Esophagus muscularis mucosa (tissue), 4 donors: ENCODE measurements around the gene PRPF38A. TPM values are rescaled to one million over a fixed set of nuclear protein-coding genes. Genes with fewer than 3 reads are reported as not detected.

Source experiments
- DNase-seq: peaks from one replicate; pipeline ENCODE4 v3.0.0-alpha.2; 2017; ENCODE audit errors: extremely low spot score
- H3K27ac ChIP-seq, 4 donors: fragments of 200-600 bp; sonication (generic); replicated peaks in 1 of 4; 1 replicate in 3 of 4; 2 replicates in 1 of 4; pipeline ENCODE4 v1.5.1; 2016 to 2019; ENCODE audit warnings: mild to moderate bottlenecking in 1 of 4
- H3K27me3 ChIP-seq, 4 donors: fragments of 200-600 bp; sonication (generic); one replicate each; pipeline versions ENCODE4 v1.5.1 to v1.6.0; 2016 to 2019
- H3K36me3 ChIP-seq, 4 donors: fragments of 200-600 bp; sonication (generic); one replicate each; pipeline ENCODE4 v1.5.1; 2016 to 2019
- H3K4me1 ChIP-seq, 4 donors: fragments of 200-600 bp; sonication (generic); one replicate each; pipeline ENCODE4 v1.5.1; 2016 to 2019
- H3K4me3 ChIP-seq, 4 donors: fragments of 200-600 bp; sonication (generic); 1 replicate in 2 of 4; 2 replicates in 2 of 4; pipeline ENCODE4 v1.5.1; 2016 to 2019; ENCODE audit warnings: mild to moderate bottlenecking in 4 of 4, moderate library complexity in 1 of 4
- H3K9me3 ChIP-seq, 4 donors: fragments of 200-600 bp; sonication (generic); 1 replicate in 3 of 4; 2 replicates in 1 of 4; pipeline ENCODE4 v1.5.1; 2016 to 2019
- CTCF ChIP-seq, 3 experiments: fragments of 200-600 bp in 2 of 3; fragments of 450-650 bp in 1 of 3; sonication (generic) in 2 of 3; IDR thresholded peaks; one replicate each; pipeline ENCODE4 v1.5.1; 2017 to 2019; ENCODE audit warnings: antibody characterized with exemption in 3 of 3, mild to moderate bottlenecking in 2 of 3, moderate library complexity in 1 of 3
- EP300 ChIP-seq: sonication (generic); formaldehyde crosslinking; IDR thresholded peaks from one replicate; pipeline ENCODE4 v1.6.1; 2017; ENCODE audit warnings: antibody characterized with exemption
- POLR2A ChIP-seq: fragments of 450-650 bp; IDR thresholded peaks from one replicate; pipeline ENCODE4 v1.6.1; 2017; ENCODE audit warnings: antibody characterized with exemption, moderate library complexity, mild to moderate bottlenecking, low read depth
- POLR2AphosphoS5 ChIP-seq, 2 donors: sonication (generic); formaldehyde crosslinking; IDR thresholded peaks; one replicate each; pipeline ENCODE4 v1.6.1; 2017; ENCODE audit warnings: antibody characterized with exemption in 2 of 2
- WGBS: methylation state at CpG from one replicate; pipeline ENCODE4 v1.1.5; 2018; 5-methylcytosine and 5-hydroxymethylcytosine counted together
- intact Hi-C: fragments of 100-400 bp; cut with DNase I; formaldehyde crosslinking; loops from one replicate; pipeline ENCODE4 v1.15.1; 2023
- total RNA-seq, 4 donors: library from RNA; depleted of rRNA; stranded (reverse); fragments of >200 nt; gene quantifications; one replicate each; pipeline versions ENCODE4 v1.1.0 to v1.2.1, GENCODE V29; 2016

The PRPF38A gene
- total RNA-seq, 4 donors from 2014 or later: 10.9 to 21.7 (median 13.7) TPM

GRCh38 chr1:52423055-52423454 lies 18.7 kb downstream of the PRPF38A start:
- no peak overlapping the region for H3K4me3 ChIP-seq
- H3K27ac ChIP-seq: no peak overlapping the region
- intact Hi-C loops: no loop called here
- TF ChIP-seq POLR2A (no peak), EP300 (no peak), CTCF (IDR thresholded peaks at IDR 0.05) (no peak), POLR2AphosphoS5 (IDR thresholded peaks at IDR 0.05) (no peak)
- no peaks in the 10 kb centered on the region for H3K9me3 ChIP-seq
- H3K4me1 ChIP-seq: peaks cover 0 to 2% (median 0%) of the 10 kb centered on the region in 4 donors
- H3K36me3 ChIP-seq: peaks cover 31 to 89% (median 58%) of the 10 kb centered on the region in 4 donors
- H3K27me3 ChIP-seq: no peaks in the 10 kb centered on the region
- no peak for DNase-seq
- WGBS: 94% methylated on average over 2 of the region's 2 CpGs

- H3K36me3 ChIP-seq: peaks cover 26 to 89% (median 52%) of the 10 kb centered on the region in 4 donors
- H3K4me3 ChIP-seq: no peak overlapping the region
- DNase-seq: no peak
- intact Hi-C loops: no loop called here
- H3K27ac ChIP-seq: no peak overlapping the region
- no peak for TF ChIP-seq EP300
- TF ChIP-seq CTCF (IDR thresholded peaks at IDR 0.05): no peak
- TF ChIP-seq POLR2A: no peak
- no peak for TF ChIP-seq POLR2AphosphoS5 (IDR thresholded peaks at IDR 0.05)
- no peaks in the 10 kb centered on the region for H3K9me3 ChIP-seq
- H3K4me1 ChIP-seq: peaks cover 0 to 2% (median 0%) of the 10 kb centered on the region in 4 donors
- H3K27me3 ChIP-seq: no peaks in the 10 kb centered on the region
- 52% methylated on average over 9 of the region's 9 CpGs for WGBS
These were observed 19.4 kb downstream of the PRPF38A start for GRCh38 chr1:52423771-52424170.

- H3K9me3 ChIP-seq: no peaks in the 10 kb centered on the region
- H3K27ac ChIP-seq: no peak overlapping the region
- peaks cover 22 to 86% (median 50%) of the 10 kb centered on the region in 4 donors for H3K36me3 ChIP-seq
- intact Hi-C loops: no loop called here
- DNase-seq: no peak
- peaks cover 0 to 2% (median 0%) of the 10 kb centered on the region in 4 donors for H3K4me1 ChIP-seq
- no peaks in the 10 kb centered on the region for H3K27me3 ChIP-seq
- no peak for TF ChIP-seq CTCF (IDR thresholded peaks at IDR 0.05)
- TF ChIP-seq POLR2A: no peak
- TF ChIP-seq POLR2AphosphoS5 (IDR thresholded peaks at IDR 0.05): no peak
- TF ChIP-seq EP300: no peak
- no peak overlapping the region for H3K4me3 ChIP-seq
These were observed 19.8 kb downstream of the PRPF38A start for GRCh38 chr1:52424231-52424636.

GRCh38 chr1:52424813-52425212 lies 20.4 kb downstream of the PRPF38A start:
- Histone ChIP-seq H3K36me3 (peaks cover 22 to 86% (median 49%) of the 10 kb centered on the region in 4 donors), H3K27me3 (no peaks in the 10 kb centered on the region), H3K27ac (no peak overlapping the region), H3K4me3 (no peak overlapping the region), H3K9me3 (no peaks in the 10 kb centered on the region), H3K4me1 (peaks cover 0 to 2% (median 0%) of the 10 kb centered on the region in 4 donors)
- intact Hi-C loops: no loop called here
- 100% methylated on average over 1 of the region's 1 CpG for WGBS
- DNase-seq: no peak
- TF ChIP-seq POLR2A (no peak), EP300 (no peak), CTCF (IDR thresholded peaks at IDR 0.05) (no peak), POLR2AphosphoS5 (IDR thresholded peaks at IDR 0.05) (no peak)

- Histone ChIP-seq H3K4me3 (no peak overlapping the region), H3K4me1 (peaks cover 0 to 2% (median 0%) of the 10 kb centered on the region in 4 donors), H3K9me3 (no peaks in the 10 kb centered on the region), H3K36me3 (peaks cover 27 to 86% (median 52%) of the 10 kb centered on the region in 4 donors), H3K27me3 (no peaks in the 10 kb centered on the region), H3K27ac (no peak overlapping the region)
- TF ChIP-seq EP300: no peak
- TF ChIP-seq POLR2AphosphoS5 (IDR thresholded peaks at IDR 0.05): no peak
- TF ChIP-seq POLR2A: no peak
- no peak for TF ChIP-seq CTCF (IDR thresholded peaks at IDR 0.05)
- whole genome bisulfite sequencing: 87% methylated on average over 3 of the region's 3 CpGs
- intact Hi-C loops: no loop called here
- DNase-seq: no peak
These were observed 22.0 kb downstream of the PRPF38A start for GRCh38 chr1:52426371-52426770.
